Mammary epithelial cell (primary cell): ENCODE data around the gene KCNMA1.

Experiments used
- CTCF ChIP-seq, 2 donors: IDR thresholded peaks in 1 of 2; conservative IDR thresholded peaks in 1 of 2; 2 replicates each; pipeline ENCODE4 v1.5.1; 2011 to 2012; ENCODE audit warnings: inconsistent platforms in 2 of 2, low read length in 2 of 2, mild to moderate bottlenecking in 2 of 2, control low read depth in 1 of 2, low read depth in 1 of 2; ENCODE audit not compliant: insufficient read depth in 1 of 2; ENCODE audit errors: extremely low read depth in 1 of 2
- EZH2 ChIP-seq: IDR thresholded peaks from 2 replicates; pipeline ENCODE4 v1.6.1; 2012; ENCODE audit warnings: low read length, inconsistent platforms, borderline replicate concordance

- no peak for TF ChIP-seq CTCF (conservative IDR thresholded peaks at IDR 0.05 in 1 of 2, IDR thresholded peaks at IDR 0.05 in 1 of 2; ENCODE audit: extremely low read depth in 1 of 2, insufficient read depth in 1 of 2, low read depth in 1 of 2, low read length in 2 of 2)
- TF ChIP-seq EZH2 = no peak
Observed at GRCh38 chr10:76906256-76906655, 731.4 kb downstream of the KCNMA1 start.
